Mucosa of rectum (tissue), 2 donors: ENCODE results near the gene LARP7.
A peak's percentile ranks its signal among the peaks of the same experiment; 100 is the strongest.
"Not testable (repeated sequence)": the region's sequence is repeated elsewhere in the genome, so short reads cannot be mapped to it uniquely, and the experiment has no call there.

Experiments used
- H3K27ac ChIP-seq, 2 donors: one replicate each; pipeline ENCODE4 v1.7.0; 2013; ENCODE audit warnings: inconsistent platforms in 2 of 2, low read depth in 2 of 2, low read length in 2 of 2
- H3K27me3 ChIP-seq, 2 donors: one replicate each; pipeline ENCODE4 v1.7.0; 2013; ENCODE audit warnings: low read length in 2 of 2; ENCODE audit not compliant: control insufficient read depth in 2 of 2, insufficient read depth in 2 of 2
- H3K36me3 ChIP-seq, 2 donors: one replicate each; pipeline ENCODE4 v1.7.0; 2013; ENCODE audit warnings: low read length in 2 of 2; ENCODE audit not compliant: control insufficient read depth in 2 of 2, insufficient read depth in 2 of 2
- H3K4me1 ChIP-seq, 2 donors: one replicate each; pipeline ENCODE4 v1.7.0; 2013; ENCODE audit warnings: low read length in 2 of 2, mild to moderate bottlenecking in 1 of 2; ENCODE audit not compliant: control insufficient read depth in 2 of 2, insufficient read depth in 2 of 2
- H3K4me3 ChIP-seq, 2 donors: one replicate each; pipeline ENCODE4 v1.7.0; 2013; ENCODE audit warnings: low read length in 2 of 2
- H3K9ac ChIP-seq, 2 donors: one replicate each; pipeline ENCODE4 v1.7.0; 2013; ENCODE audit warnings: low read length in 2 of 2, low read depth in 1 of 2, mild to moderate bottlenecking in 1 of 2
- H3K9me3 ChIP-seq, 2 donors: one replicate each; pipeline ENCODE4 v1.7.0; 2013; ENCODE audit warnings: low read length in 2 of 2; ENCODE audit not compliant: control insufficient read depth in 2 of 2
- donor health status: healthy.
- donor health status: Normal muscosa, but diverticular disease.

LARP7 gene

DNA sequence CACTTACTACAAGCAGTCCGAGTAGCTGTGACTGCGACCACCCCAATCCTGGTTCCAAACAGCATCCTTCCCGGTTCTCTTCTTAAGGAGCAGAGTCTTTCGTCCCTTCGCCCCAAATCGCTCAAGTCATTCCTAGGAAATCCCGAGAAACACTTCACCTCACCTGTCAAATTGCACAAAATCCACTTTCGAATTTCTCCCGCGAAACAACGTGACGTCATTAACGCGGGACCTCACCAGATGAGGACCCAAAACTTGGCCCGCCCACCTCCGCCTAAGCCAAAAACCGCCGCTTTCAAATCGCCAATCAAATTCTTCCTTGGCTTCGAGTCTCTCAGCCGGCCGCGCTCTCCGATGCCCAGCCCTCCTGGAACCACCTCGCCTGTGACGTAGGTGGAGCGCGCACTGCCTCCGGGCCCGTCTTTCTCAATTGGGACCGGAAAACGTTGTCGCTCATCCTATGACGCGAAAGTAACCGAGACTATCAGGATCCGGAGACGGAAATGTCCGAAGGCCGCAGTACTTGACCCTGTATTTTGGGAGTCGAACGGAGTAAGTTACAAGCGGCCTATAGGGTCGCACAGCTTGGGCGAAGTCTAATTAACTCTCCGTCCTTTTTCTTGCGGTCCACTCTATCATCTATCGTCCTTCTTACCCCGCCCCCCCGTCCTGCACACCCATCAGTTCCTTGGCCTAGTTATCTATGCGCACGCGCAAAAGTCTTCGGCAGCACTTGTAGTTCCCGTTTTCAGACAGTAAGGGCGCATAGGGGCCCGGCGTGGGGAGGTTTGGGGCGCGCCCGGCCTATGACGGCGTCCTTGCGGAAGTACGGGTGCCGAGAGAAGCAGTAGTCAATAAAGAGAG lies at the start of gene LARP7, which contains the start of gene ZGRF1:
Gene LARP7, plus strand, starts transcription at position 456 of the 864 bp plus-strand sequence. CDS start 7,527 bp downstream, outside the sequence.
Gene ZGRF1, minus strand, starts transcription at position 222 of the 864 bp plus-strand sequence. CDS start 3,733 bp downstream, outside the sequence.
- H3K9me3 ChIP-seq: no peaks in the 10 kb centered on the region
- H3K36me3 ChIP-seq: no peaks in the 10 kb centered on the region
- peak within 1 kb of the TSS; percentile 100 for H3K4me3 ChIP-seq
- peaks cover 9 to 16% of the 10 kb centered on the region in 2 donors for H3K4me1 ChIP-seq
- H3K27ac ChIP-seq: peak within 1 kb of the TSS; percentile 97 to 98
- H3K27me3 ChIP-seq: no peaks in the 10 kb centered on the region
- H3K9ac ChIP-seq: peak within 1 kb of the TSS; percentile 90 to 93

DNA sequence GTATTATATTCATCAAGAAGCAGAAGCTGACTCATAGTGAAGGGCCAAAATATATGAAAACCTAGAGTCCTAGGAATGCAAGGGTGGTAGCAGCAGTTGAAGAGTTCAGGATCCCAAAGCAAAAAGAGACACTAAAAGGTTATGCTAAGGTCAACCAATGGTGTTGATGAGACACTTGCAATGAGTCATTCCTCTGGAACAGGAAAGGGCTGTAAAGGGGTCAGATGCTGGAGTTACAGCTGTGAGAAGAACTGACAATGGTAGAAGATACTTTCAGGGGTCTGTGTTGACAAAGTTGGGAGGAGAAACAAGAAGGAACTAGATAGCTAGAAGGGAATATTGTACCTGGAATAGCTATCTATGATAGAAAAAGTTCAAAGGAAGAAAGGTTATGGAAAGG lies 47.7 kb upstream of the LARP7 start:
- no peaks in the 10 kb centered on the region for H3K9me3 ChIP-seq
- no peaks in the 10 kb centered on the region for H3K4me1 ChIP-seq
- no peaks in the 10 kb centered on the region for H3K27me3 ChIP-seq
- H3K9ac ChIP-seq: no peak overlapping the region
- H3K36me3 ChIP-seq: peaks cover 0 to 3% of the 10 kb centered on the region in 2 donors
- H3K27ac ChIP-seq: no peak overlapping the region
- no peak overlapping the region for H3K4me3 ChIP-seq

DNA sequence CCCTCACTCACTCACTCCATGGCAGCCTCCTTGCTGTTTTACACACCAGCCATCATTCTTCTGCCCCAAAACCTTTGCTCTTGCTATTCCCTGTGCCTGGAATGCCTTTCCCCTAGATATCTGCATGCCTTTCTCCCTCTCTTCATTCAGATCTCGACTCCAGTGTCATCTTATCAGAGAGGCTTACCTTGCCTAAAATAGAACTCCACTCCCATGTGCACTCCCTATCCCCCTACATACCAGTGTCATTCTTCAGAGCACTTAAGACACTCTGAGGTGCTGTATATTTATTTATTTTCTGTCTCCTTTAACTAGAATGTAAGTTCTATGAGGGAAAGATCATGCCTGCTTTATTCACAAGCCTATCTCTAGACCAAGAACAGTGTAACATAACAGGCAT lies 45.4 kb upstream of the LARP7 start:
- H3K4me3 ChIP-seq: no peak overlapping the region
- H3K9me3 ChIP-seq: no peaks in the 10 kb centered on the region
- H3K36me3 ChIP-seq: peaks cover 0 to 3% of the 10 kb centered on the region in 2 donors
- H3K9ac ChIP-seq: no peak overlapping the region
- H3K4me1 ChIP-seq: no peaks in the 10 kb centered on the region
- no peak overlapping the region for H3K27ac ChIP-seq
- no peaks in the 10 kb centered on the region for H3K27me3 ChIP-seq

DNA sequence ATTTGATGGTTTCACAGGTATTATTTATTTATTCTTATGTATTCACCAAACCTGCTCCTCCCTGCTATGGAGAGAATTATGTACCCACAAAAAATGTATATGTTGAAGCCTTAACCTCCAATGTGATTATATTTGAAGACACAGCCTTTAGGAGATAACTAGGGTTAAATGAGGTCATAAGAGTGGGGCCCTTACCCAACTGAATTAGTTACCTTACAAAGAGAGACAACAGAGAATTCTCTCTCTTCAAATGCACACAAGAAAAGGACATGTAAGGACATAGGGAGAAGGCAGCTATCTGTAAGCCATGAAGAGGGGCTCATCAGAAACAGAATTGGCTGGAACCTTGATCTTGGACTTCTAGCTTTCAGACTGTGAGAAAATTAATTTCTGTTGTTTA lies 44.2 kb upstream of the LARP7 start:
- Histone ChIP-seq H3K9ac (no peak overlapping the region), H3K4me3 (no peak overlapping the region), H3K36me3 (peaks cover 0 to 3% of the 10 kb centered on the region in 2 donors), H3K9me3 (no peaks in the 10 kb centered on the region), H3K27ac (no peak overlapping the region), H3K4me1 (no peaks in the 10 kb centered on the region), H3K27me3 (no peaks in the 10 kb centered on the region)

DNA sequence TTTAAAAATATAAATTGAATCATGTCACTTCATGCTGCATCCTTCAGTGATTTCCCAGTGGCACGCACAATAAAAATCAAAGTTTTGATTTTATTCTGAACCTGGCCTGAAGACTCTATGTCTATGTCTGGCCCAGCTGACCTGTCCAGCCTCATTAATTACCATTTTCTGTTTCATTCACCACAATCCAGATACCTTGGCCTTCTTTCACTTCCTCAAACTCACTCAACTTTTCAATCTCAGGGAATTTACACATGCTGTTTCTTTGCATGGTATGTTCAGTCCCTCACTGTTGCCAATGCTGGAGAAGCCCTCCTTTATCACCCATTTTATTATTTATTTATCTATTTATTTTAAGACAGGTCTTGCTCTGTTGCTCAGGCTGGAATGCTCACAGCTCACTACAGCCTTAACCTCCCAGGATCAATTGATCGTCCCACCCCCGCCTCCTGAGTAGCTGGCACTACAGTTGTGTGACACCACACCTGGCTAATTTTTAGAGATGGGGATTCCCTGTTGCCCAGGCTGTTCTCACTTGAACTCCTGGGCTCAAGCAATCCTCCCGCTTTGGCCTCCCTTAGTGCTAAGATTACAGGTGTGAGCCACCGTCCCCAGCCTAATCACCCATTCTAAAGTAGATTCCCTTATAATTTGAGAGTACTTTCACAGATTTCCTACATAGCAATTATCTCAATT lies 43.4 kb upstream of the LARP7 start:
- H3K27ac ChIP-seq: no peak overlapping the region
- no peaks in the 10 kb centered on the region for H3K27me3 ChIP-seq
- H3K9ac ChIP-seq: no peak overlapping the region
- H3K36me3 ChIP-seq: peaks cover 0 to 3% of the 10 kb centered on the region in 2 donors
- H3K4me1 ChIP-seq: no peaks in the 10 kb centered on the region
- no peaks in the 10 kb centered on the region for H3K9me3 ChIP-seq
- no peak overlapping the region for H3K4me3 ChIP-seq

DNA sequence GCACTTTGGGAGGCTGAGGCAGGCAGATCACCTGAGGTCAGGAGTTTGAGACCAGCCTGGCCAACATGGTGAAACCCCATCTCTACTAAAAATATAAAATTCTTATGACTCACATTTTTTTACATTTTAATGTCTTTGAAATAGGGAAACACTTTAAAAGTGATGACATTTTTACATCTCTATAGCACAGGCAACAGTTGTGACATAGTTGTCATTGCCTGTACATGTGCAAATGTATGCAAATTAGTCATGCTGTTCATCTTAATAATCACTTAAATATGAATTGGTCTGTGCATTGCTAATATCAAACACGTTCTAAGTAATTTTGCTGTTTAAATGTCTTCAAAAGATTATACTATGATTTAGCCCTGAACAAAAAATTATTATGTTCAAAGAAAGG lies 42.0 kb upstream of the LARP7 start:
- Histone ChIP-seq H3K9ac (no peak overlapping the region), H3K36me3 (peaks cover 0 to 3% of the 10 kb centered on the region in 2 donors), H3K4me1 (no peaks in the 10 kb centered on the region), H3K27ac (no peak overlapping the region), H3K9me3 (no peaks in the 10 kb centered on the region), H3K27me3 (no peaks in the 10 kb centered on the region), H3K4me3 (no peak overlapping the region)

DNA sequence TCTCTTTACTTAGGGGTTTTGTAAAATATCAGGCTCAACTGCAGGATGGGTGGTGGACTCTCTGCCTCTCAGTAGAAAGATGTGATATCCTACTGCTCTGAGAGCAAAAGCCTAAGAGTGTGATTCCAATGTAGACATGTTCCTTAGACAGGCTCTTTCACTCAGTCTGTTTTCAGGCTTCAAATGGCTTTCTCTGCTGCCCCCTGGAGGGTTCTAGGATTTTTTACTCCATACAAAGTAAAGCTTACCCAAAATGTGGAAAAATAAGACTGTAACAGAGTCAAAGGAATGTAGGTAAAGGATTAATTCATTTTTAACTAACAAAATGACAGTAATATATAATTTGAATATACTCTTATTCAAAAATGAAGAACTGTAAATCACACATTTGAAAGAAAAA lies 32.4 kb upstream of the LARP7 start:
- H3K4me3 ChIP-seq: no peak overlapping the region
- no peaks in the 10 kb centered on the region for H3K36me3 ChIP-seq
- H3K9ac ChIP-seq: no peak overlapping the region
- H3K27ac ChIP-seq: no peak overlapping the region
- no peaks in the 10 kb centered on the region for H3K4me1 ChIP-seq
- H3K9me3 ChIP-seq: no peaks in the 10 kb centered on the region
- no peaks in the 10 kb centered on the region for H3K27me3 ChIP-seq

DNA sequence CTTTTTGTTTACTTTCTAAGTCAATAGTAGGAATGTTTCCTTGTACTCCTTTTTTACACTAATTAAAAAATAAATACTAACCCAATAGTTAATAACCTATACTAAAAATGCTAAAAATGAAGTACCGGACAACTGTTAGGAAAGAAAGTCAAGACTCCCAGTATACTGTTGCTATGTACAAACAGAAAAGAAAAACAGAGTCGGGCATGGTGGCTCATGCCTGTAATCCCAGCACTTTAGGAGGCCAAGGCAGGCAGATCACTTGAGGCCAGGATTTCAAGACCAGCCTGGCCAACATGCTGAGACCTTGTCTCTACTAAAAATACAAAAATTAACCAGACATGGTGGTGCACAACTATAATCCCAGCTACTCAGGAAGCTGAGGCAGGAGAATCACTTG lies 24.1 kb upstream of the LARP7 start:
- H3K4me1 ChIP-seq, H3K9ac ChIP-seq, H3K27ac ChIP-seq, H3K9me3 ChIP-seq, H3K36me3 ChIP-seq, H3K27me3 ChIP-seq, H3K4me3 ChIP-seq: not testable (repeated sequence)

DNA sequence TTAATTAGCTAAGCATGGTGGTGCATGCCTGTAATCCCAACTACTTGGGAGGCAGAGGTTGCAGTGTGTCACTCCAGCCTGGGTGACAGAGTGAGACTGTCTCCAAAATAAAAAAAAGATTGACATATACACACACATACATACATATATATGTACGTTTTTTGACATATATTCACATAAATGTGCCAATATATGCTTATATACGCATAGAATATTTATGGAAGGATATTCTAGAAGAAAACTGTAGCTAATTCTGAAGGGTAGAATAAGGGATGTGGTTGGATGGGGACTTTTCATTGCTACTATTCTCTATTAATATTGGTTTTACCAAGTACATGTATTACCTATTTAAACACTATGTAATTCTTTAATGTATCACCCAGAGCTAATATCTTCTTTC lies 20.0 kb upstream of the LARP7 start:
- H3K36me3 ChIP-seq: no peaks in the 10 kb centered on the region
- no peak overlapping the region for H3K27ac ChIP-seq
- H3K9ac ChIP-seq: no peak overlapping the region
- no peaks in the 10 kb centered on the region for H3K4me1 ChIP-seq
- no peaks in the 10 kb centered on the region for H3K9me3 ChIP-seq
- H3K27me3 ChIP-seq: no peaks in the 10 kb centered on the region
- no peak overlapping the region for H3K4me3 ChIP-seq

DNA sequence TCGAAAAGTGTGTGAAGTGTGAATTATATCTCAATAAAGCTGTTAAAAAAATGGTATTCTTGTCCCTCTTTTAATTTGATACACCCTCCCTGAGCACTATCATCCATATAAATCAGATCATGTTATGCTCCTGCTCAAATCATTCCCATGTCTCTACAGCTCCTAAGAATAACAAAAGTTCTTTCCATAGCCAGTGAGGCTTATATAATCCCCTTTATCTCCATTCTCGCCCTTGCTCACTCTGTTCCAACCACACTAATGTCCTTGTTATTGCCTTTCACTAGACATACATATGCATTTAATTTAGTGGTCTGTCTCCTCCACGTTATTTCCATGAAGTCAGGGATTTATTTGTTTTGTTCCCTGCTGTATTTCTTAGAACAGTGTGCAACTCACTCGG lies 10.7 kb upstream of the LARP7 start:
- H3K27ac ChIP-seq: no peak overlapping the region
- no peak overlapping the region for H3K9ac ChIP-seq
- no peaks in the 10 kb centered on the region for H3K4me1 ChIP-seq
- H3K9me3 ChIP-seq: no peaks in the 10 kb centered on the region
- no peaks in the 10 kb centered on the region for H3K27me3 ChIP-seq
- H3K36me3 ChIP-seq: no peaks in the 10 kb centered on the region
- no peak overlapping the region for H3K4me3 ChIP-seq
